Heart left ventricle (tissue), 16 donors: ENCODE results near the gene JAG1. TPM values are rescaled to one million over a fixed set of nuclear protein-coding genes. Genes with fewer than 3 reads are reported as not detected.
A peak's percentile ranks its signal among the peaks of the same experiment; 100 is the strongest.

Experiments used
- ATAC-seq, 4 donors: fragments of 200-7000 bp; cut with Tn5 transposase; one replicate each; pipeline ENCODE4 v1.9.1; 2020 to 2022; ENCODE audit warnings: moderate library complexity in 4 of 4, mild to moderate bottlenecking in 3 of 4, moderate number of reproducible peaks in 1 of 4
- DNase-seq, 5 donors: peaks; one replicate each; pipeline ENCODE4 v3.0.0-alpha.2; 2020
- H3K27ac ChIP-seq, 12 donors: fragments of 200-600 bp; sonication (generic) in 4 of 12; one replicate each; pipeline versions ENCODE4 v1.5.0 to v1.8.0; 2016 to 2022; ENCODE audit warnings: mild to moderate bottlenecking in 2 of 12
- H3K27me3 ChIP-seq, 9 donors: fragments of 200-600 bp; sonication (generic) in 2 of 9; one replicate each; pipeline versions ENCODE4 v1.5.1 to v1.8.0; 2016 to 2022; ENCODE audit warnings: mild to moderate bottlenecking in 3 of 9
- H3K36me3 ChIP-seq, 9 donors: fragments of 200-600 bp; sonication (generic) in 2 of 9; one replicate each; pipeline versions ENCODE4 v1.5.0 to v1.8.0; 2018 to 2022; ENCODE audit warnings: mild to moderate bottlenecking in 2 of 9
- H3K4me1 ChIP-seq, 12 donors: fragments of 200-600 bp; sonication (generic) in 4 of 12; one replicate each; pipeline versions ENCODE4 v1.5.0 to v1.8.0; 2016 to 2022; ENCODE audit warnings: mild to moderate bottlenecking in 3 of 12
- H3K4me3 ChIP-seq, 12 donors: fragments of 200-600 bp; sonication (generic) in 4 of 12; one replicate each; pipeline versions ENCODE4 v1.5.0 to v1.8.0; 2017 to 2022; ENCODE audit warnings: mild to moderate bottlenecking in 9 of 12, moderate library complexity in 4 of 12
- H3K9me3 ChIP-seq, 12 donors: fragments of 200-600 bp; sonication (generic) in 4 of 12; one replicate each; pipeline versions ENCODE4 v1.5.0 to v1.8.0; 2016 to 2022; ENCODE audit warnings: mild to moderate bottlenecking in 1 of 12
- POLR2A ChIP-seq, 2 donors: fragments of 450-650 bp; IDR thresholded peaks; one replicate each; pipeline ENCODE4 v1.6.1; 2017; ENCODE audit warnings: antibody characterized with exemption in 2 of 2, mild to moderate bottlenecking in 2 of 2, moderate library complexity in 2 of 2
- WGBS, 4 donors: extraction: QIAGEN DNeasy Blood & Tissue Kit in 2 of 4; methylation state at CpG; one replicate each; pipeline versions ENCODE4 v1.1.5 to v1.1.7; 2013 to 2018; 5-methylcytosine and 5-hydroxymethylcytosine counted together
- intact Hi-C, 10 donors: fragments of 100-400 bp; cut with DNase I; formaldehyde crosslinking; loops; one replicate each; pipeline versions ENCODE4 v1.11.1 to v1.14.2; 2022
- polyA plus RNA-seq, 2 donors: library from polyadenylated mRNA; stranded (reverse); fragments of 200-250 nt; gene quantifications; one replicate each; pipeline ENCODE4 v1.2.3, GENCODE V29; 2013
- total RNA-seq, 9 donors: library from RNA; depleted of rRNA in 2 of 9; stranded (reverse); fragments of >200 nt in 2 of 9; fragmentation: NEBNext Ultra II Directional in 3 of 9; extraction: Animal tissue kit (Norgen Biotek cat#: 25700) in 3 of 9; gene quantifications; one replicate each; pipeline versions ENCODE4 v1.1.0 to v1.2.4, GENCODE V29; 2016 to 2023
- TF ChIP-seq, protein P1 (sequence below), 12 donors: fragments of 200-600 bp; sonication (generic) in 4 of 12; IDR thresholded peaks; one replicate each; pipeline versions ENCODE4 v1.5.0 to v1.8.0; 2018 to 2022; ENCODE audit warnings: antibody characterized with exemption in 12 of 12, mild to moderate bottlenecking in 5 of 12
- donor health status: ischemic (EF 13 %, LVEDD 7.1; RV severe dilation, severe dysfunction).
- donor health status: healthy with polysubstance abuse.
- donor health status: DM: no; HTN: yes; CAD: no.
- donor health status: DM: no; HTN: no; CAD: no.
- donor health status: ischemic (EF 25% LVEDD 6.9; RV normal size, moderate dysfunction).
- donor health status: ischemic (EF 25% LVEDD 5.7; RV mildly dilated, moderate dysfunction).
- donor health status: healthy.
- donor health status: DM: yes; HTN: yes; CAD: no.
- donor health status: ischemic (EF 35%, LVEDD 5.7; RV mildly dilated, moderate dysfunction).
- donor health status: nonischemic (EF 11% LVEDD 7.7; RV severe dilation, severe dysfunction).
- donor health status: DM: yes; HTN: yes; CAD: no.
- donor health status: PGD.
- donor health status: ischemic (EF 29% LVEDD 5.4; RV normal size, mild dysfunction).
- donor health status: nonischemic (EF 23%, LVEDD 6.1; RV moderate dilation, normal function).

Gene JAG1
- total and polyA plus RNA-seq, 11 donors = 12.5 to 42.6 (median 24.9) TPM

GRCh38 chr20:10672624-10673127 is 1.1 kb downstream of the JAG1 start:
- H3K4me3 ChIP-seq = peak overlapping the region; percentile 73 to 98 (median 91)
- H3K27ac ChIP-seq = peak overlapping the region; percentile 91 to 99 (median 98)
- H3K36me3 ChIP-seq = peaks cover 0 to 28% (median 15%) of the 10 kb centered on the region in 9 donors
- H3K9me3 ChIP-seq = no peaks in the 10 kb centered on the region
- WGBS, 4 donors = 0 to 1% (median 1%) methylated on average over 35 to 47 of the region's 47 CpGs
- intact Hi-C loops = loop anchor here (2.0 to 10.0 kb wide), 24 partner anchors 20 to 872 kb away; no protein-coding TSS in a partner anchor
- DNase-seq = peak; percentile 50 to 80 (median 65)
- no peak for TF ChIP-seq POLR2A (IDR thresholded peaks at IDR 0.05)
- TF ChIP-seq, protein P1, sequence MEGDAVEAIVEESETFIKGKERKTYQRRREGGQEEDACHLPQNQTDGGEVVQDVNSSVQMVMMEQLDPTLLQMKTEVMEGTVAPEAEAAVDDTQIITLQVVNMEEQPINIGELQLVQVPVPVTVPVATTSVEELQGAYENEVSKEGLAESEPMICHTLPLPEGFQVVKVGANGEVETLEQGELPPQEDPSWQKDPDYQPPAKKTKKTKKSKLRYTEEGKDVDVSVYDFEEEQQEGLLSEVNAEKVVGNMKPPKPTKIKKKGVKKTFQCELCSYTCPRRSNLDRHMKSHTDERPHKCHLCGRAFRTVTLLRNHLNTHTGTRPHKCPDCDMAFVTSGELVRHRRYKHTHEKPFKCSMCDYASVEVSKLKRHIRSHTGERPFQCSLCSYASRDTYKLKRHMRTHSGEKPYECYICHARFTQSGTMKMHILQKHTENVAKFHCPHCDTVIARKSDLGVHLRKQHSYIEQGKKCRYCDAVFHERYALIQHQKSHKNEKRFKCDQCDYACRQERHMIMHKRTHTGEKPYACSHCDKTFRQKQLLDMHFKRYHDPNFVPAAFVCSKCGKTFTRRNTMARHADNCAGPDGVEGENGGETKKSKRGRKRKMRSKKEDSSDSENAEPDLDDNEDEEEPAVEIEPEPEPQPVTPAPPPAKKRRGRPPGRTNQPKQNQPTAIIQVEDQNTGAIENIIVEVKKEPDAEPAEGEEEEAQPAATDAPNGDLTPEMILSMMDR (IDR thresholded peaks at IDR 0.05) = no peak
- no peak for ATAC-seq
- no peaks in the 10 kb centered on the region for H3K27me3 ChIP-seq
- peaks cover 0 to 42% (median 26%) of the 10 kb centered on the region in 12 donors for H3K4me1 ChIP-seq

- peak overlapping the region; percentile 73 to 98 (median 91) for H3K4me3 ChIP-seq
- intact Hi-C loops = loop anchor here (2.0 to 10.0 kb wide), 25 partner anchors 19 to 873 kb away; no protein-coding TSS in a partner anchor
- peak; percentile 81 to 89 (median 86) for DNase-seq
- H3K9me3 ChIP-seq = no peaks in the 10 kb centered on the region
- peak; percentile 32 to 68 (median 41) for ATAC-seq
- peak overlapping the region; percentile 91 to 99 (median 98) for H3K27ac ChIP-seq
- H3K4me1 ChIP-seq = peaks cover 0 to 48% (median 32%) of the 10 kb centered on the region in 12 donors
- WGBS, 4 donors = 6 to 17% (median 8%) methylated on average over 13 to 42 of the region's 42 CpGs
- peaks cover 0 to 34% (median 15%) of the 10 kb centered on the region in 9 donors for H3K36me3 ChIP-seq
- H3K27me3 ChIP-seq = no peaks in the 10 kb centered on the region
- TF ChIP-seq, protein P1 (IDR thresholded peaks at IDR 0.05) = no peak
- peak in 1 of 2 donors; percentile 19 for TF ChIP-seq POLR2A (IDR thresholded peaks at IDR 0.05)
Measured at GRCh38 chr20:10671919-10672623, 1.7 kb downstream of the JAG1 start.

GRCh38 chr20:10671221-10671918 is 2.4 kb downstream of the JAG1 start:
- Histone ChIP-seq H3K36me3 (peaks cover 0 to 41% (median 17%) of the 10 kb centered on the region in 9 donors), H3K27me3 (no peaks in the 10 kb centered on the region), H3K27ac (peak overlapping the region; percentile 91 to 99 (median 98)), H3K4me1 (peaks cover under 1 to 55% (median 39%) of the 10 kb centered on the region in 12 donors), H3K4me3 (peak overlapping the region; percentile 73 to 98 (median 91)), H3K9me3 (no peaks in the 10 kb centered on the region)
- ATAC-seq (peak; percentile 44 to 64 (median 52)), DNase-seq (peak in 4 of 5 donors; percentile 74 to 90 (median 84))
- 11 to 23% (median 16%) methylated on average over 10 to 13 of the region's 13 CpGs for WGBS, 4 donors
- TF ChIP-seq POLR2A (IDR thresholded peaks at IDR 0.05) = no peak
- TF ChIP-seq, protein P1 (IDR thresholded peaks at IDR 0.05) = peak; percentile 24 to 73 (median 50)
- intact Hi-C loops = loop anchor here (2.0 to 10.0 kb wide), 24 partner anchors 59 to 873 kb away; no protein-coding TSS in a partner anchor
